HCT116 (cell line): ENCODE measurements around the gene ZNF438. TPM values are rescaled to one million over a fixed set of nuclear protein-coding genes. Genes with fewer than 3 reads are reported as not detected.

Experiments used
- ATAC-seq: fragments of 200-7000 bp; cut with Tn5 transposase; 2 replicates; pipeline ENCODE4 v1.9.1; 2020; ENCODE audit warnings: mild to moderate bottlenecking, moderate library complexity
- BruUV-seq: library from RNA; stranded (reverse); fragments of 400-500 nt; replicated peaks from 2 replicates; lab custom pipeline; 2021; lab: Mats Ljungman, UMichigan
- CTCF ChIA-PET: fragments of 300-600 bp; sonication (Branson Sonifier 250); formaldehyde crosslinking; loops from one replicate; lab custom pipeline; 2021; ENCODE audit warnings: antibody characterized with exemption; lab: Charles Lee
- POLR2A ChIA-PET: fragments of 300-600, 350-600 bp; sonication (Branson Sonifier 250); formaldehyde crosslinking; loops from one replicate; lab custom pipeline; 2021; ENCODE audit warnings: antibody characterized with exemption; lab: Charles Lee
- RAD21 ChIA-PET, 2 experiments: fragments of 300-600 bp; sonication (Branson Sonifier 250); formaldehyde crosslinking; loops; one replicate each; lab custom pipeline; 2023; ENCODE audit warnings: low total read pairs in 2 of 2; ENCODE audit not compliant: uncharacterized antibody in 2 of 2, unreplicated experiment in 2 of 2, low non-redundant PET in 1 of 2; lab: Charles Lee
- DNase-seq: peaks from one replicate; pipeline ENCODE4 v3.0.0-alpha.2; 2010; ENCODE audit warnings: low read depth, low spot score
- H2AFZ ChIP-seq: fragments of 200-600 bp; shearing (Covaris generic), sonication (generic); 2 replicates; pipeline ENCODE4 v1.6.1; 2017; ENCODE audit warnings: low read depth, mixed run types, mixed read lengths, antibody characterized with exemption, low read length; ENCODE audit not compliant: poor library complexity, severe bottlenecking
- H3K27ac ChIP-seq: 2 replicates; pipeline ENCODE4 v1.5.1; 2012; ENCODE audit warnings: low read depth, low read length
- H3K27me3 ChIP-seq: fragments of 200-600 bp; sonication (generic); 2 replicates; pipeline ENCODE4 v1.6.1; 2016; ENCODE audit warnings: mixed run types, low read length, mixed read lengths; ENCODE audit not compliant: insufficient read depth
- H3K36me3 ChIP-seq, 2 experiments: fragments of 200-500 bp in 1 of 2; fragments of 200-600 bp in 1 of 2; sonication (Bioruptor generic) in 1 of 2; sonication (generic) in 1 of 2; 2 replicates each; pipeline versions ENCODE4 v1.5.1 to v1.6.1; 2014 to 2016; ENCODE audit warnings: low read length in 2 of 2, inconsistent platforms in 1 of 2, mixed read lengths in 1 of 2, mixed run types in 1 of 2; ENCODE audit not compliant: insufficient read depth in 2 of 2, control insufficient read depth in 1 of 2
- H3K4me1 ChIP-seq, 2 experiments: fragments of 200-600 bp in 1 of 2; sonication (generic) in 1 of 2; 2 replicates each; pipeline versions ENCODE4 v1.5.1 to v1.6.1; 2012 to 2017; ENCODE audit warnings: low read length in 2 of 2, inconsistent platforms in 1 of 2, mild to moderate bottlenecking in 1 of 2, mixed read lengths in 1 of 2, mixed run types in 1 of 2, moderate library complexity in 1 of 2; ENCODE audit not compliant: insufficient read depth in 2 of 2, control insufficient read depth in 1 of 2
- H3K4me2 ChIP-seq: fragments of 200-600 bp; sonication (generic); 2 replicates; pipeline ENCODE4 v1.6.1; 2017; ENCODE audit warnings: mixed run types, low read length, mixed read lengths
- H3K4me3 ChIP-seq, 2 experiments: fragments of 200-600 bp in 1 of 2; sonication (generic) in 1 of 2; replicated peaks in 1 of 2; 2 replicates each; pipeline ENCODE4 v1.5.1; 2011 to 2016; ENCODE audit warnings: low read length in 2 of 2, control low read depth in 1 of 2, low read depth in 1 of 2, mild to moderate bottlenecking in 1 of 2, mixed read lengths in 1 of 2, mixed run types in 1 of 2
- H3K79me2 ChIP-seq: fragments of 200-600 bp; sonication (generic); 2 replicates; pipeline ENCODE4 v1.6.1; 2017; ENCODE audit warnings: mild to moderate bottlenecking, mixed run types, low read length, moderate library complexity, mixed read lengths; ENCODE audit not compliant: insufficient read depth
- H3K9ac ChIP-seq: fragments of 200-600 bp; sonication (generic); 2 replicates; pipeline ENCODE4 v1.6.1; 2016; ENCODE audit warnings: low read length, mixed read lengths
- H3K9me2 ChIP-seq: fragments of 200-600 bp; sonication (generic), shearing (Covaris generic); 2 replicates; pipeline ENCODE4 v1.6.1; 2017; ENCODE audit warnings: mixed run types, mild to moderate bottlenecking, moderate library complexity; ENCODE audit not compliant: insufficient read depth
- H3K9me3 ChIP-seq, 2 experiments: fragments of 200-500 bp in 1 of 2; fragments of 200-600 bp in 1 of 2; sonication (Bioruptor generic) in 1 of 2; sonication (generic) in 1 of 2; 2 replicates each; pipeline ENCODE4 v1.6.1; 2014 to 2017; ENCODE audit warnings: low read length in 2 of 2, mixed read lengths in 2 of 2, inconsistent platforms in 1 of 2, low read depth in 1 of 2, mild to moderate bottlenecking in 1 of 2, mixed run types in 1 of 2, moderate library complexity in 1 of 2; ENCODE audit not compliant: control insufficient read depth in 1 of 2, insufficient read depth in 1 of 2
- H4K20me1 ChIP-seq: fragments of 200-600 bp; sonication (generic), shearing (Covaris generic); 2 replicates; pipeline ENCODE4 v1.6.1; 2017; ENCODE audit warnings: mixed run types, mild to moderate bottlenecking, moderate library complexity; ENCODE audit not compliant: insufficient read depth
- CEBPB ChIP-seq: IDR thresholded peaks from 2 replicates; pipeline ENCODE4 v1.6.1; 2012; ENCODE audit warnings: low read depth
- CTCF ChIP-seq, 3 experiments: fragments of 200-600 bp in 1 of 3; sonication (generic) in 1 of 3; IDR thresholded peaks in 2 of 3; conservative IDR thresholded peaks in 1 of 3; 2 replicates each; pipeline ENCODE4 v1.5.1; 2012 to 2017; ENCODE audit warnings: low read depth in 2 of 3, low read length in 2 of 3, antibody characterized with exemption in 1 of 3, borderline replicate concordance in 1 of 3, control low read depth in 1 of 3, mild to moderate bottlenecking in 1 of 3, mixed read lengths in 1 of 3, mixed run types in 1 of 3, moderate library complexity in 1 of 3; ENCODE audit not compliant: insufficient read depth in 1 of 3
- FOSL1 ChIP-seq: IDR thresholded peaks from 2 replicates; pipeline ENCODE4 v1.6.1; 2012; ENCODE audit warnings: low read depth
- MAX ChIP-seq: IDR thresholded peaks from 2 replicates; pipeline ENCODE4 v1.6.1; 2012
- RAD21 ChIP-seq: IDR thresholded peaks from 2 replicates; pipeline ENCODE4 v1.6.1; 2012; ENCODE audit warnings: low read depth, mild to moderate bottlenecking
- REST ChIP-seq: IDR thresholded peaks from 2 replicates; pipeline ENCODE4 v1.6.1; 2012; ENCODE audit warnings: low read depth
- SIN3A ChIP-seq: IDR thresholded peaks from 2 replicates; pipeline ENCODE4 v1.6.1; 2012; ENCODE audit warnings: low read depth
- SRF ChIP-seq: IDR thresholded peaks from 2 replicates; pipeline ENCODE4 v1.6.1; 2012; ENCODE audit warnings: low read depth
- TCF7L2 ChIP-seq: IDR thresholded peaks from 2 replicates; pipeline ENCODE4 v1.7.0; 2011; ENCODE audit warnings: borderline replicate concordance, inconsistent platforms; ENCODE audit not compliant: insufficient read depth, insufficient read length; ENCODE audit errors: extremely low read depth
- YY1 ChIP-seq: IDR thresholded peaks from 2 replicates; pipeline ENCODE4 v1.6.1; 2011; ENCODE audit warnings: low read length, low read depth, moderate library complexity, mild to moderate bottlenecking; ENCODE audit not compliant: insufficient replicate concordance; ENCODE audit errors: extremely low read depth
- ZFX ChIP-seq: fragments of 450-650 bp; IDR thresholded peaks from 2 replicates; pipeline ENCODE4 v1.6.1; 2017
- ZNF274 ChIP-seq: fragments of 200-500 bp; sonication (Bioruptor generic); IDR thresholded peaks from 2 replicates; pipeline ENCODE4 v1.6.1; 2014; ENCODE audit warnings: mild to moderate bottlenecking, low read depth, low read length, inconsistent platforms
- intact Hi-C: fragments of 100-400 bp; cut with micrococcal nuclease; formaldehyde crosslinking; loops from 2 replicates; pipeline ENCODE4 v1.10.0; 2022
- total RNA-seq: library from RNA; stranded (reverse); gene quantifications from one replicate; pipeline ENCODE4 v1.2.1, GENCODE V29; 2021; ENCODE audit not compliant: unreplicated experiment

ZNF438 gene
- total RNA-seq, 1 experiment from 2014 or later = 3.3 TPM

- POLR2A ChIA-PET = no interaction called here
- Histone ChIP-seq H3K4me2 (no peak overlapping the region), H3K4me1 (no peaks in the 10 kb centered on the region), H3K9me2 (no peaks in the 10 kb centered on the region), H3K27ac (no peak overlapping the region), H2AFZ (no peak overlapping the region), H3K4me3 (no peak overlapping the region), H3K27me3 (no peaks in the 10 kb centered on the region), H4K20me1 (no peaks in the 10 kb centered on the region), H3K36me3 (no peaks in the 10 kb centered on the region), H3K9me3 (no peaks in the 10 kb centered on the region), H3K79me2 (no peaks in the 10 kb centered on the region), H3K9ac (no peak overlapping the region)
- TF ChIP-seq REST (no peak), CTCF (IDR thresholded peaks at IDR 0.05 in 2 of 3, conservative IDR thresholded peaks at IDR 0.05 in 1 of 3; ENCODE audit: borderline replicate concordance in 1 of 3, insufficient read depth in 1 of 3, low read depth in 2 of 3, low read length in 2 of 3) (no peak), SRF (no peak), YY1 (no peak), ZNF274 (no peak), SIN3A (no peak), MAX (no peak), RAD21 (no peak), TCF7L2 (no peak), FOSL1 (no peak), CEBPB (no peak), ZFX (no peak)
- intact Hi-C loops = no loop called here
- no peak for DNase-seq
- RAD21 ChIA-PET = no interaction called here
- BruUV-seq = no TSS peak
- no peak for ATAC-seq
- CTCF ChIA-PET = no interaction called here
These were observed 201.8 kb downstream of the ZNF438 start for GRCh38 chr10:30829901-30830300.
